ENCODE results near the gene FHOD1. TPM values are rescaled to one million over a fixed set of nuclear protein-coding genes. Genes with fewer than 3 reads are reported as not detected.

The FHOD1 gene
- total and polyA plus RNA-seq, 9 of the 15 experiments (the other 6 are each of a cell fraction or from before 2014, with no cell fraction given): 18.7 to 126 (median 32.3) TPM

DNA sequence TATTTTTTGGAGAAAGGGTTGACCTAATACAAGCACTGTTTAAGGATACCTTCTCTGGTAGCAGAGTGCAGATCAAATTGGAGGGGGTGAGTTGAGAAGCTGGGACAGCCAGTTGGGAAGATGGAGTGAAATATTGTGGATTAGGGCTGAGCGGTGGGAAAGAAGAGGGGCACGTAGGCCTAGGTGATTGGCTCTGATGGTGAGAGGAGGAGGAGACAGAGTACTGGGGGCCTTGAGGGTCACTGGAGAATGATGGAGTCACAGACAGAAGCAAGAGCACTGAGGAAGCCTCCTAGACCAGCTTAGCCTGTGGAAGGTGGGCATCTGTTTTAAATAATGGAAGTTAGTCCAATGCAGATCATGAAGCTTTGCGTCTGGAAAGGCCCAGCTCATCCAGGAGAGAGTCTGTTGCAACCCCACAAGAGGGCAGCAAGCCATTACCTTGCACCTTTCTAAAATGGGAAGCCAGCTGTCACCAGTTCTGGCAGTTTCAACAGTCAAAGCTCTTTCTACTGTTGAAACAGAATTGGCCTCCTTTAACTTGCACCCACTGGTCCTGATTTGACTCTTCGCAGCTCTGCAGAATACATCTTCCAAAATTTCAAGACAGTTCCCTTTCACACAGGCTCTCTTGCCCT lies 13.3 kb upstream of the FHOD1 start (continued):
- TF ChIP-seq TGIF2 (CRISPR knock-in tag; IDR thresholded peaks at IDR 0.05) (no peak), KDM4B (IDR thresholded peaks at IDR 0.05; ENCODE audit: borderline replicate concordance in 2 of 2, low read depth in 1 of 2) (no peak), ZNF384 (IDR thresholded peaks at IDR 0.05; ENCODE audit: low read depth, low read length) (peak; percentile 45), NR1H2 (CRISPR knock-in tag; IDR thresholded peaks at IDR 0.05) (no peak), ZNF324 (CRISPR knock-in tag; IDR thresholded peaks at IDR 0.05) (no peak), PHF8 (IDR thresholded peaks at IDR 0.05; ENCODE audit: borderline replicate concordance, low read length) (no peak), NR2C2 (CRISPR knock-in tag; IDR thresholded peaks at IDR 0.05) (no peak), NR2C2 (tag; IDR thresholded peaks at IDR 0.05) (no peak), SMARCE1 (IDR thresholded peaks at IDR 0.05) (no peak), PHF20 (IDR thresholded peaks at IDR 0.05; ENCODE audit: partially characterized antibody) (no peak), BCOR (IDR thresholded peaks at IDR 0.05) (no peak), MTA1 (IDR thresholded peaks at IDR 0.05; ENCODE audit: borderline replicate concordance) (no peak), MEF2D (tag; conservative IDR thresholded peaks at IDR 0.05; ENCODE audit: low read depth) (no peak), POLR2B (IDR thresholded peaks at IDR 0.05; ENCODE audit: low read depth, partially characterized antibody) (no peak), JUNB (CRISPR knock-in tag; conservative IDR thresholded peaks at IDR 0.05) (no peak), JUND (IDR thresholded peaks at IDR 0.05; ENCODE audit: borderline replicate concordance, low read depth, low read length) (peak; percentile 63; the same call in 1 of the 2 replicates), JUND (tag; IDR thresholded peaks at IDR 0.05; ENCODE audit: borderline replicate concordance, low read depth, low read length) (no peak), SLC30A9 (CRISPR knock-in tag; IDR thresholded peaks at IDR 0.05) (no peak), ZNF354B (CRISPR knock-in tag; IDR thresholded peaks at IDR 0.05) (no peak), SMARCA5 (IDR thresholded peaks at IDR 0.05) (no peak), PYGO2 (tag; IDR thresholded peaks at IDR 0.05) (no peak), MTA2 (IDR thresholded peaks at IDR 0.05; ENCODE audit: low read depth) (no peak)
- TF ChIP-seq, protein P1, sequence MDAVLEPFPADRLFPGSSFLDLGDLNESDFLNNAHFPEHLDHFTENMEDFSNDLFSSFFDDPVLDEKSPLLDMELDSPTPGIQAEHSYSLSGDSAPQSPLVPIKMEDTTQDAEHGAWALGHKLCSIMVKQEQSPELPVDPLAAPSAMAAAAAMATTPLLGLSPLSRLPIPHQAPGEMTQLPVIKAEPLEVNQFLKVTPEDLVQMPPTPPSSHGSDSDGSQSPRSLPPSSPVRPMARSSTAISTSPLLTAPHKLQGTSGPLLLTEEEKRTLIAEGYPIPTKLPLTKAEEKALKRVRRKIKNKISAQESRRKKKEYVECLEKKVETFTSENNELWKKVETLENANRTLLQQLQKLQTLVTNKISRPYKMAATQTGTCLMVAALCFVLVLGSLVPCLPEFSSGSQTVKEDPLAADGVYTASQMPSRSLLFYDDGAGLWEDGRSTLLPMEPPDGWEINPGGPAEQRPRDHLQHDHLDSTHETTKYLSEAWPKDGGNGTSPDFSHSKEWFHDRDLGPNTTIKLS (IDR thresholded peaks at IDR 0.05; ENCODE audit: borderline replicate concordance, low read depth): no peak
- TF ChIP-seq, protein P2, sequence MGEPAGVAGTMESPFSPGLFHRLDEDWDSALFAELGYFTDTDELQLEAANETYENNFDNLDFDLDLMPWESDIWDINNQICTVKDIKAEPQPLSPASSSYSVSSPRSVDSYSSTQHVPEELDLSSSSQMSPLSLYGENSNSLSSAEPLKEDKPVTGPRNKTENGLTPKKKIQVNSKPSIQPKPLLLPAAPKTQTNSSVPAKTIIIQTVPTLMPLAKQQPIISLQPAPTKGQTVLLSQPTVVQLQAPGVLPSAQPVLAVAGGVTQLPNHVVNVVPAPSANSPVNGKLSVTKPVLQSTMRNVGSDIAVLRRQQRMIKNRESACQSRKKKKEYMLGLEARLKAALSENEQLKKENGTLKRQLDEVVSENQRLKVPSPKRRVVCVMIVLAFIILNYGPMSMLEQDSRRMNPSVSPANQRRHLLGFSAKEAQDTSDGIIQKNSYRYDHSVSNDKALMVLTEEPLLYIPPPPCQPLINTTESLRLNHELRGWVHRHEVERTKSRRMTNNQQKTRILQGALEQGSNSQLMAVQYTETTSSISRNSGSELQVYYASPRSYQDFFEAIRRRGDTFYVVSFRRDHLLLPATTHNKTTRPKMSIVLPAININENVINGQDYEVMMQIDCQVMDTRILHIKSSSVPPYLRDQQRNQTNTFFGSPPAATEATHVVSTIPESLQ (CRISPR knock-in tag; IDR thresholded peaks at IDR 0.05): no peak
- TF ChIP-seq, protein P3, sequence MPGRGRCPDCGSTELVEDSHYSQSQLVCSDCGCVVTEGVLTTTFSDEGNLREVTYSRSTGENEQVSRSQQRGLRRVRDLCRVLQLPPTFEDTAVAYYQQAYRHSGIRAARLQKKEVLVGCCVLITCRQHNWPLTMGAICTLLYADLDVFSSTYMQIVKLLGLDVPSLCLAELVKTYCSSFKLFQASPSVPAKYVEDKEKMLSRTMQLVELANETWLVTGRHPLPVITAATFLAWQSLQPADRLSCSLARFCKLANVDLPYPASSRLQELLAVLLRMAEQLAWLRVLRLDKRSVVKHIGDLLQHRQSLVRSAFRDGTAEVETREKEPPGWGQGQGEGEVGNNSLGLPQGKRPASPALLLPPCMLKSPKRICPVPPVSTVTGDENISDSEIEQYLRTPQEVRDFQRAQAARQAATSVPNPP (IDR thresholded peaks at IDR 0.05; ENCODE audit: borderline replicate concordance, insufficient read depth, insufficient read length): no peak

Measured in K562 (cell line).